GM12864 (cell line): ENCODE measurements around the gene KSR1.

Source experiments
- DNase-seq: peaks from one replicate; pipeline ENCODE4 v3.0.0-alpha.2; 2011; ENCODE audit warnings: low read depth
- H3K4me3 ChIP-seq: 2 replicates; pipeline ENCODE4 v1.5.1; 2011; ENCODE audit warnings: mild to moderate bottlenecking, low read depth, low read length, control low read depth
- CTCF ChIP-seq: IDR thresholded peaks from 2 replicates; pipeline ENCODE4 v1.5.1; 2011; ENCODE audit warnings: low read depth, mild to moderate bottlenecking, moderate library complexity, low read length, control low read depth, inconsistent platforms; ENCODE audit errors: missing control alignments

The KSR1 gene

GRCh38 chr17:27480699-27481098, 24.5 kb downstream of the KSR1 start:
- no peak for DNase-seq
- no peak for TF ChIP-seq CTCF
- H3K4me3 ChIP-seq, result no peak overlapping the region

- TF ChIP-seq CTCF, result no peak
- no peak overlapping the region for H3K4me3 ChIP-seq
- DNase-seq, result no peak
Observed at GRCh38 chr17:27481327-27481726, 25.1 kb downstream of the KSR1 start.

- no peak overlapping the region for H3K4me3 ChIP-seq
- no peak for TF ChIP-seq CTCF
- DNase-seq, result no peak
Observed at GRCh38 chr17:27485125-27485524, 28.9 kb downstream of the KSR1 start.

- no peak overlapping the region for H3K4me3 ChIP-seq
- no peak for TF ChIP-seq CTCF
- DNase-seq, result no peak
Observed at GRCh38 chr17:27485716-27486495, 29.7 kb downstream of the KSR1 start.

- H3K4me3 ChIP-seq, result no peak overlapping the region
- DNase-seq, result no peak
- TF ChIP-seq CTCF, result no peak
Observed at GRCh38 chr17:27486741-27487140, 30.5 kb downstream of the KSR1 start.

- TF ChIP-seq CTCF, result no peak
- no peak overlapping the region for H3K4me3 ChIP-seq
- no peak for DNase-seq
Observed at GRCh38 chr17:27488231-27488630, 32.0 kb downstream of the KSR1 start.

- no peak overlapping the region for H3K4me3 ChIP-seq
Observed at GRCh38 chr17:27489045-27489715, 32.9 kb downstream of the KSR1 start.

More at GRCh38 chr17:27489045-27489715, 32.9 kb downstream of the KSR1 start:
- no peak for TF ChIP-seq CTCF
- DNase-seq, result no peak
